GM18951 (cell line): ENCODE results near the gene BRCA2.

Experiments used
- POLR2A ChIP-seq: IDR thresholded peaks from 4 replicates; pipeline ENCODE4 v1.6.1; 2011; ENCODE audit warnings: mild to moderate bottlenecking; ENCODE audit not compliant: insufficient read length, insufficient read depth; ENCODE audit errors: extremely low read depth
- in situ Hi-C: fragments of 300-500 bp; cut with MboI; formaldehyde crosslinking; loops from one replicate; pipeline ENCODE4 v1.12.0; 2022; ENCODE audit warnings: low sequenced_read_pairs, mixed read lengths, inconsistent platforms; ENCODE audit not compliant: unreplicated experiment

Gene BRCA2

GRCh38 chr13:32383836-32384618, 68.7 kb downstream of the BRCA2 start:
- no peak for TF ChIP-seq POLR2A
- in situ Hi-C loops: no loop called here

GRCh38 chr13:32384702-32385101, 69.4 kb downstream of the BRCA2 start:
- in situ Hi-C loops: no loop called here
- TF ChIP-seq POLR2A: no peak

- in situ Hi-C loops: no loop called here
- no peak for TF ChIP-seq POLR2A
Observed at GRCh38 chr13:32385410-32385809, 70.1 kb downstream of the BRCA2 start.

- TF ChIP-seq POLR2A: no peak
- in situ Hi-C loops: no loop called here
Observed at GRCh38 chr13:32390048-32390447, 74.7 kb downstream of the BRCA2 start.

- in situ Hi-C loops: no loop called here
- TF ChIP-seq POLR2A: no peak
Observed at GRCh38 chr13:32390484-32390883, 75.2 kb downstream of the BRCA2 start.

- no peak for TF ChIP-seq POLR2A
- in situ Hi-C loops: no loop called here
Observed at GRCh38 chr13:32391101-32391619, 75.9 kb downstream of the BRCA2 start.

GRCh38 chr13:32403108-32403507, 87.8 kb downstream of the BRCA2 start:
- in situ Hi-C loops: no loop called here
- TF ChIP-seq POLR2A: no peak

GRCh38 chr13:32407854-32408253, 92.5 kb downstream of the BRCA2 start:
- TF ChIP-seq POLR2A: no peak
- in situ Hi-C loops: no loop called here

GRCh38 chr13:32408296-32409000, 93.1 kb downstream of the BRCA2 start:
- no peak for TF ChIP-seq POLR2A
- in situ Hi-C loops: no loop called here

- TF ChIP-seq POLR2A: no peak
- in situ Hi-C loops: no loop called here
Observed at GRCh38 chr13:32409001-32409313, 93.6 kb downstream of the BRCA2 start.

GRCh38 chr13:32409561-32410421, 94.5 kb downstream of the BRCA2 start:
- TF ChIP-seq POLR2A: no peak
- in situ Hi-C loops: no loop called here

- in situ Hi-C loops: no loop called here
Observed at GRCh38 chr13:32413284-32413683, 98.0 kb downstream of the BRCA2 start.

GRCh38 chr13:32414580-32414979, 99.3 kb downstream of the BRCA2 start:
- in situ Hi-C loops: no loop called here
- no peak for TF ChIP-seq POLR2A

More at GRCh38 chr13:32413284-32413683, 98.0 kb downstream of the BRCA2 start:
- TF ChIP-seq POLR2A: no peak
